Measurements from ENCODE around the gene TRAPPC5.

Gene TRAPPC5

GRCh38 chr19:7734220-7735203 is 53.9 kb downstream of the TRAPPC5 start:
- no peak for DNase-seq

GRCh38 chr19:7736148-7736547 is 55.5 kb downstream of the TRAPPC5 start:
- DNase-seq, result no peak

- no peak for DNase-seq
Observed at GRCh38 chr19:7737215-7737614, 56.6 kb downstream of the TRAPPC5 start.

All from activated CD4-positive, CD25-positive, alpha-beta regulatory T cell treated with anti-CD3 and anti-CD28 coated beads, Interleukin-2, amount 50 U/mL, for 72 hours (primary cell).